HG02973 (cell line): ENCODE results near the gene SLC44A1.

Source experiments
- ATAC-seq: cut with Tn5 transposase; IDR thresholded peaks from one replicate; pipeline ENCODE4 v1.9.1; 2021; ENCODE audit warnings: moderate library complexity; ENCODE audit not compliant: unreplicated experiment

The SLC44A1 gene

DNA sequence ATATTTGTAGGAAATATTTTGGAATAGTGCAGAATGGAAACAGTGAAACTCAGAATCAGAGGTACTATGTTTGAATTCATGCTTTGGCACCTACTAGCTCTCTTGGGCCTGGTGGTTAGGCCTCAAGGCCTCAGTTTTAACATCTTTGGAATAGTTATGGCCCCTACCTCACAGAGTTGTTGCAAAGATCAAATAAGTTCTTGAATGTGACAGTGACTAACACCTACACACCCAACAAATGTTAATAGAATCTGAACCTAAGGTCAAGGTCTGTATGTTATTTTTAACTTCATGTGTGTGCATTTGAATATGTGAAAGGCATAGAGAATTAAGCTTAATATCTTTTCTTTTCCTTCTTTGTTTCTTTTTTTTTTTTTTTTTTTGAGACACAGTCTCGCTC, 87.3 kb downstream of the SLC44A1 start:
- no peak for ATAC-seq

DNA sequence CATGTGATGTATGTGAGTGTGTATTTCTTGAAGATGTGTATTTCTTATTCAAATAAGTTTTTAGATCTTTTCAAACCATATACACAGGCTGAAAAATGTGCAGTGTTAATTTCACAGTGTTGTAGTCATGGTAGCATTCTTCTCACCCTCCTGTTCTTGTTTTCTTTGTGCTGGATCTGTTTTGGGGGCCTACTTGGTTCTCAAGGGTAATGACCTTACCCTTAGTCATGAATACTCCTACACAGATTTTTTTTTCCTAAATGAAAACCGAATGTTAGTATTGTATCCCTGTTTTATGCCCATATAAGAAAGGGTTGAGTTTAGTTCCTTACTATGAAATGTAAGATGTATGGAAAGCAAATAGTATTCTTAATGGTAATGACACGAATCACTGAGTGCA, 88.0 kb downstream of the SLC44A1 start:
- ATAC-seq: no peak

DNA sequence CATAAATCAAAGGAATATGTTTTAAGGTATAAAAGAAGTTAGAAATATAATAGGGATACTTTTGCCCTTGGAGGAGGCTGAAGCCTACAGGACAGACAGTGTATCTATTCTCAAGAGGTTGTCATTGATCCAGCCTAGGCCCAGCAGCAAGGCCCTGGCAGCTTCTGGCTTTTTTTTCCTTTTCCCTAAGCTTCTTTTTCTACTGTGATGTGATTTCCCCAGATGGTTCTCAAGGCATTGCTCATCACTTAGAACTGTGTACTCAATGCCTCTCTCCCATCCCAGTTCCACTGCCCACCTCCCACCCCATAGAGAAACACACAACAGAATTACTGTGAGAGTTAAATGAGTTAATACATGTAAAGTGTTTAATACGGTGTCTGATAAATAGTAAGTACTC, 88.6 kb downstream of the SLC44A1 start:
- ATAC-seq: no peak

DNA sequence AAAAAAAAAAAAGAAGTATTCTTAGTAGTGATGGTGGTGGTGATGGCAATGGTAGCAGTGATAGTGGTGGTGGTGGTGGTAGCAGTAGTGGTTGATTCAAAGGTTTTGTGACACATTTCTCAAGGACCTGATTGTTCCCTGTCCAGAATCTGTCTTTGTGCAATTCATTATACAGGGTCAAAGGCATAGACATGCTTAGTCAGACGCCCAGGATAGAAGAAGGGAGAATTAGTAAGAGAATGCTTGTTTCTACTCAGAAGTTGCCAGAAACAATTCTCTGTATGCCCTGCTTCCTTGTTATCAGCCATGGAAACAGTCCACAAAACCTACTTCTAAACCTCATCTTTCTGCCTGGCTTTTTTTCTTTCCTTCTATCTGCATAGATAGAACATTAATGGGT, 89.4 kb downstream of the SLC44A1 start:
- ATAC-seq: no peak

DNA sequence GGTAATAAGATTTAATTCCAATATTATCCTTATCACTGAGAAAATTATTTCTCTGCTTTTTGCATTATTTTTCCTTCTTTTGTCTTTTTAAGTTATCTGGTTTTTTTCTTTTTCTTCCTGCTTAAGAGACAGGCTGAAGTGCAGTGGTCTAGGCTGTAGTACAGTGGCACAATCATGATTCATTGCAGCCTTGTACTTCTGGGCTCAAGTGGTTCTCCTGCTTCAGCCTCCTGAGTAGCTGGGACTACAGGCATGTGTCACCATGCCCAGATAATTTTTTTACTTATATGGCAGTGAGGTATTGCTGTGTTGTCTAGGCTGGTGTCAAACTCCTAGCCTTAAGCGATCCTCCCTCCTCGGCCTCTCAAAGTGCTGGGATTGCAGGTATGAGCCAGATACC, 93.9 kb downstream of the SLC44A1 start:
- no peak for ATAC-seq

DNA sequence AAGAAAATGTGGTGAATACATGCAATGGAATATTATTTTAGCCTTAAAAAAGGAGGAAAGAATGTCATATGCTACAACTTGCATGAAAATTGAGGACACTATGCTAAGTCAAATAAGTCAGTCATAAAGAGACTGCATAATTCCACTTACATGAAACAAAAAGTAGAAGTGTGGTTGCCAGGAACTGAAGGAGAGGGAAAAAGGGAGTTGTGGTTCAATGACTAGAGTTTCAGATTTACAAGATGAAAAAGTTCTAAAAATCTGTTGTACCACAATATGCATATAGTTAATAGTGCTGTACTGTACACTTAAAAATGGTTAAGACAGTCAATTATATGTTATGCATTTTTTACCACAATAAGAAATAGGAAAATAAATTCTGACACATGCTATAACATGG, 95.4 kb downstream of the SLC44A1 start:
- ATAC-seq: no peak

DNA sequence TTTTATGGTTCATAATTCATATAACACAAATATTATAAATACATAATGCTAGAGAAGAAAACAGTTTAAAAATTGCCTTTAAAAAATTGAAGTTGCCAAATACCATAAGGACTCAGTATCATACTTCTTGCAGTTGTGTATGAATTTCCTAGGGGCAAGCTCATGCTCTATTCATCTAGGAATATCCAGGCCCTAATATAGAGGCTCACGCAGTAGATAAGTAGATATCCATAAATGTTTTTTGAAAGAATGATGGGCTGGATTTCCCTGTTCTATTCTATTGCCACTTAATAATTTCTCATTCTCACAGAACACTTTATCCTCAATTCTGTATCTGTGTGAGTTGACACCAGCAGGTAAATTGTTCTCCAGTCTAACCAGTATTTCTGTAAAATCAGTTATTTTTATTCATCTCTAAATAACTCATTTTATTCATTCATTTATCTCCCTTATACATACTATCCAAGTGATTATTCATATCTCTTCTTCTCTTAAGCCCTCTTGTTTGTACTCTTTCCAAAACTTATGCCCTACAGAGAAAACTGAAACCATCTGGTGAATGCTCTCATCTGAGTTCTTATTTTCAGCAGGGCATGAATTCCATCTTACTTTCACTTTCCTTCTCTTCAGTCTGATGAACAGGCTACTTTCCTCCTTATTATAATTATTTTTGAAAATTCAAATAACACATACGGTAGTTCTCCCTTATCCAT, 97.1 kb downstream of the SLC44A1 start:
- peak; percentile 59 for ATAC-seq

GRCh38 chr9:105342147-105342505, 97.7 kb downstream of the SLC44A1 start:
- ATAC-seq: no peak

GRCh38 chr9:105344283-105344682, 99.8 kb downstream of the SLC44A1 start:
- ATAC-seq: no peak

GRCh38 chr9:105345626-105346025, 101.2 kb downstream of the SLC44A1 start:
- no peak for ATAC-seq

- no peak for ATAC-seq
Measured at GRCh38 chr9:105346273-105346672, 101.8 kb downstream of the SLC44A1 start.

DNA sequence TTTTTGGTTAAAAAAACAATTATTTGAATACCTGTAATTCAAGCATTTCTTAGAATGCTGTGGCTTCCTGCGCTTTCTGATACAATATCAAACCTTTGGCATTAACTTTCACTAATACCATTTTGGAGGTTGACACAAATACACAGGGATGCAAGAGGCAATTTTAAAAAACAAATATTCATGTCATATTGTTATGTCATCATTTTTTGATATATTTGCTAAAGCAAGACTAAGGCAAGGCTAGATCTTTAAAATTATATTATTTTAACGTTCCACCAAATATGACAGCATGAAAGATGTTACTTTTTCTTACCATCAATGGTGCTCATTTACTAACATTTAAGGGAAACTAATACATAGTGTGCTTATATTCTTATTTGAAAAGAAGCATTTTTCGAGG, 110.0 kb downstream of the SLC44A1 start:
- no peak for ATAC-seq

DNA sequence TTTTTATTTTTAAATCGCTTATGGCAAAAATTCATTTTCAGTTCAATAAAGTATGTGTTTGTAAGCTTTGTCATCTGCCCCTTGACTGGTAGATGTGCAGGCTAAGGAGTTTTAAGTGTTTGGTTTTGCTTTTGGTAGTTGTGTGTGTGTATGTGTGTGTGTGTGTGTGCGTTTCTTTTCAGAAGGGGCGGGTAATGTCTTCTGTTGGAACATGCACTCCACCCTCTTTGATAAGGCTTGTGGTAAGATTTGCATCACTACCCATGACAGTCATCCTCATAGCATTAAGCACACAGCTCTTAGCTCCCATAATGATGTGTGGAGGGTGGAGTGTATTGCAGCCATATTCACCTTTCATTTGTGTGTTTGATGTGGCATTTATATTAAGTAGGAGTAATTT, 111.3 kb downstream of the SLC44A1 start:
- peak; percentile 49 for ATAC-seq

DNA sequence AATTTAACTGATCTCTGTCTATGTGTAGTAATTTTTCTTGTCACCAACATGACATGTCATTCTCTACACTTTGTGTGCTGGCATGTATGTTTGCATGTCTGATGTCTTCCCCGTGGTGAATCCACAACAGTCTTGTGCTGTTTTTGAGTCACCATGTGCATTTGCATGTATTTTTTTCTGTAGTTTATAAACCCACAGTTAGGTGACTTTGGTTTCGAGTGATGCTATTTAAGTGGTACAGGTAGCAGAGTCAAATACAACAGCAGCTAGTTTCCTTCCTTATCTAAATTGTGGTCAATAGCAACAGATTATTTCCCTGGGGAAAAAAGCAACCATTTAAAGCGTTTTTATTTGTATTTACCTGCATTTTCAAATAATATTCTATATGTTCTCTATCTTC, 113.5 kb downstream of the SLC44A1 start:
- peak; percentile 92 for ATAC-seq

DNA sequence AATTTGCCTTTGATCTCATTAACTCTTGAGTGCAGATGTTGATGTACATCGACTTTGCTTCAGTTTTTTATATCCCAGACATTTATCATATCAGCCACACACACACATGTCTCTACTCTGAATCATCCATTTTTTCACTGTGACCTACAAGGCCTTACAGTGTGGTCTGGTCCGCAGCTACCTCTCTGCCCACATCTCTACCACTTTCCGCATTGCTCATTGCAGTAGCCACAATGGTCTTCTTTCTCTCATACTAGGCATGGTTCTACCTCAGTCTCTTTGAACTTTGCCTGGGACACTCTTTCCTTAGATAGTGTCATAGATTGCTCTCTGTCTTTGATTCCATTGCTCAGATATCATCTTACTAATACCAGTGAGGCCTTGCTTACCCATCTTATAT, 115.4 kb downstream of the SLC44A1 start:
- peak; percentile 35 for ATAC-seq

DNA sequence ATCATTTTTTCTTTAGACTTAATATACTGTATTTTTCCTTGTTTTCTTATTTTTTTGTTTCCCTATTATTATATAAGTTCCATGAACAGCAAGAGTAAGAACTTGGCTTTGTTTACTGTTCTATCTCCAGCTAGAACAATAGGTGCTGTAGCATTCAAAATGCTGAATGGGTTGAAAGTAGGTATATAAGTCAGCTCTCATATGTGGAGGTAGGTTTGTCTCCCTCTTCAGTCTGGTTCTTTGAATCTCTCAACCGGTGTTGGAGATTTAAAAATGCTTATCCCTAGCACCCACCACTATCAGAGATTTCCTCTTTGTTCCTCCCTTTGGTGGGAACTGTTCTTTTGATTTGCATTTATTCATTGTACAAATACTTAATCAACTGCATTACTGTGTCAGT, 115.9 kb downstream of the SLC44A1 start:
- ATAC-seq: no peak

DNA sequence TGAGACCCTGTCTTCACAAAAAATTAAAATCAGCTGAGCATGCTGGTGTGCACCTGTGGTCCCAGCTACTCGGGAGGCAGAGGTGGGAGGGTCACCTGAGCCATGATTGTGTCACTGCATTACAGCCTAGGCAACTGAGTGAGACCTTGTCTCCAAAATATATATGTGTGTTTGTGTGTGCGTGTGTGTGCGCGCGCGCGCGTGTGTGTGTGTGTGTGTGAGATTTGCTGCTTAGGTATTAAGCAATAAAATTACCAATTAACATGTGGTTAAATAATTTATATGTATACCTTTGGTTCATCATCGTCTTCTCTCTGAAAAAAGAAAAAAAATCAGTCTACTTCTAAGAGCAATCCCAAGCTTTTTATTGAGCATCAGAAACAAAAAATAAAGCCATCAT, 117.4 kb downstream of the SLC44A1 start:
- no peak for ATAC-seq

- ATAC-seq: no peak
Measured at GRCh38 chr9:105362470-105362869, 118.0 kb downstream of the SLC44A1 start.

- ATAC-seq: no peak
Measured at GRCh38 chr9:105363837-105364236, 119.4 kb downstream of the SLC44A1 start.

- ATAC-seq: no peak
Measured at GRCh38 chr9:105369911-105370310, 125.5 kb downstream of the SLC44A1 start.

GRCh38 chr9:105373723-105374122, 129.3 kb downstream of the SLC44A1 start:
- no peak for ATAC-seq

DNA sequence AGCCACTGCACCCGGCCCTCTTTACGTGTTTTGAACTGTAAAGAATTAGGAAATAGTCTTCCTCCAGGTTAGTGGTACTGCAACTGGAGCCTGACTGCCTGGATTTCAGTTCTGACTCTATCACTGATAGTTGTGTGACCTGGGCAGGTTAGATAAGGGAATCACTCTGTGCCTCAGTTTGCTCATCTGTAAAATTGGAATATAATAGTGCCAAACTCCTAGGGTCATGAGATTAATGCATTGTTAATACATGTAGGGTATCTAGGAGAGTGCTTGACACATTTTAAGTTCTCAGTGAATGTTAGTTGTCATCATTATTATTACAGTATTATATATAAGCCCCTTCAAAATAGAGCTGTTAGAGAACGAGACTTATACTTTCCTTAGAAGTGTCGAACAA, 130.9 kb downstream of the SLC44A1 start:
- ATAC-seq: no peak

- ATAC-seq: no peak
Measured at GRCh38 chr9:105376893-105377292, 132.4 kb downstream of the SLC44A1 start.
